ENCODE data around the gene PYCR2. TPM values are rescaled to one million over a fixed set of nuclear protein-coding genes. Genes with fewer than 3 reads are reported as not detected.
"Not testable (repeated sequence)": the region's sequence is repeated elsewhere in the genome, so short reads cannot be mapped to it uniquely, and the experiment has no call there.

The PYCR2 gene
- total RNA-seq, 4 donors from 2014 or later = 31.1 to 46.2 (median 35.5) TPM

DNA sequence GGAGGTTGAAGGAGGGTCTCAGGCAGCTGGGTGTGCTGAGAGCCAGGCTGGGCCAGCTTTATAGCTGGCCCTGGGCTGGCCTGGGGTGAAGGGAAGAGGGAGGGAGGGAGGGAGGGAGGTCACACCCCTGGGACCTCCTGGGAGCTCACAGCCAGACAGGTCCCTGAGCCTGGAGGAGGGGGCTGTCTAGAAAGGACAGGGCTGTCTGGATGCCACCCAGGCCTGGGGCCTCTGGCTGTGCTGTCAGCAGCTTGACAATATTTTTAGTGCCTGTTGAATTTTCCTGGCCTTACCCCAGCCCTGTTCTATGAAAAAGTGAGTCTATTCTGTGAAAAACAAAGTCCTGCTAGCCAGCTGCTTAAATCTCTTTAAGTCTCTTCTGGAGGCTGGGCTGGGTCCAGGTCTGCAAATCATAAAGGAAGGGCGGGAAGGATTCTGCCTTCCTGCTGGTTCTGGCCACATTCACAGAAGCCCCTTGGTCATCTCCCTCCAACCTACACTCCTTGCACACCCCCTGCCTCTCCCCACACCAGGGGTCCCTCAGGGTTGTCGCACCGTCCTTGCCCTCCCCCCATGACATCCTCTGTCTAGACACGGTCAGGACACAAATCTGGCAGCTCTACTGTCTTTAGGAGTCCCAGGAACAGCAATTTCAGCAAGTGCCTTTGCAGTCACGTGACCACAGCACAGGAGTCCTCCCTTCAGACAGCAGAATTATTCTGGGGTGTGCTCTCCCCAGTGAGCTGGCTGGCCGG lies 17.3 kb upstream of the PYCR2 start, which contains the start of gene LEFTY2:
LEFTY2 (minus strand) TSS at position 34 of the 755 bp plus-strand sequence. CDS start 80 bp downstream, outside the sequence.
- Histone ChIP-seq H3K4me1 (peaks cover 0 to 7% (median 2%) of the 10 kb centered on the region in 4 donors), H3K36me3 (no peaks in the 10 kb centered on the region), H3K27me3 (no peaks in the 10 kb centered on the region), H3K9me3 (no peaks in the 10 kb centered on the region), H3K27ac (peak within 1 kb of the TSS in 3 of 4 donors; percentile 7 to 38 (median 9)), H3K4me3 (no peak within 1 kb of the TSS)
- TF ChIP-seq, protein P1, sequence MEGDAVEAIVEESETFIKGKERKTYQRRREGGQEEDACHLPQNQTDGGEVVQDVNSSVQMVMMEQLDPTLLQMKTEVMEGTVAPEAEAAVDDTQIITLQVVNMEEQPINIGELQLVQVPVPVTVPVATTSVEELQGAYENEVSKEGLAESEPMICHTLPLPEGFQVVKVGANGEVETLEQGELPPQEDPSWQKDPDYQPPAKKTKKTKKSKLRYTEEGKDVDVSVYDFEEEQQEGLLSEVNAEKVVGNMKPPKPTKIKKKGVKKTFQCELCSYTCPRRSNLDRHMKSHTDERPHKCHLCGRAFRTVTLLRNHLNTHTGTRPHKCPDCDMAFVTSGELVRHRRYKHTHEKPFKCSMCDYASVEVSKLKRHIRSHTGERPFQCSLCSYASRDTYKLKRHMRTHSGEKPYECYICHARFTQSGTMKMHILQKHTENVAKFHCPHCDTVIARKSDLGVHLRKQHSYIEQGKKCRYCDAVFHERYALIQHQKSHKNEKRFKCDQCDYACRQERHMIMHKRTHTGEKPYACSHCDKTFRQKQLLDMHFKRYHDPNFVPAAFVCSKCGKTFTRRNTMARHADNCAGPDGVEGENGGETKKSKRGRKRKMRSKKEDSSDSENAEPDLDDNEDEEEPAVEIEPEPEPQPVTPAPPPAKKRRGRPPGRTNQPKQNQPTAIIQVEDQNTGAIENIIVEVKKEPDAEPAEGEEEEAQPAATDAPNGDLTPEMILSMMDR (IDR thresholded peaks at IDR 0.05) = no peak
- no peak for TF ChIP-seq POLR2A (IDR thresholded peaks at IDR 0.05)
- DNase-seq = no peak

DNA sequence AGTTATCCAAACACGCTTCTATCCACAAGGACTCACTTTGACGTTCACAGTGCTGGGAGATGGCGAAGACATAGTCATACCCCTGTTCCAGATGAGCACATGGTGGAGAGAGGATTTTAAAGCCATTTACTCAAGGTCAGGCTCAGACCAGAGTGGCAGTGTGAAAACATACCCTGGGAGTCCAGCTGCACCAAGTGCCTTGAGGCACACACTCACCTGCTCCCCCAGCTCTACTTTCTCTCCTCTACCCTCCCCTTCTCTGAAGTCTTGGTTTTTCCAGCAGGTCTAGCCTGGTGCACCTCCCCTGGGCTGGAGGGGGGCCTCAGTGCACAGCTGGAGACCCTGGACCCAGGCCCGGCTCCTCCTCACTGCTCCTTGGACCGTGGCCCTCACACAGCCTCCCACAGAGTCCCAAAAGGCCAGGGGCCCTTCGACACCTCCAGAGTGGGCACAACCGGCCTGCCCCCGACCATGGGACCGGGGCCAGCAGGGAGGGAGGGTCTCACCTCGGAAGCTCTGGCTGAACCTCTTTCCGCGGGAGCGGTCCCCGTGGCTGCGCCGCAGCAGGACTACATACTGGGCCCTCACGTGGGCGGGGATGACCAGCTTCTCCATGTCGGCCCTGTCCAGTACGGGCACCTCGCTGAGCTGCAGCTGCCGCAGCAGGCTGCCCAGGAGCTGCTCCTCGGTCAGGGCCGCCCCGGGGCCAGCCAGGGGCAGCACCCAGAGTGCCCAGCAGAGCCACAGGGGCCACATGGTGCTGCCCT lies 16.5 kb upstream of the PYCR2 start:
- peaks cover 0 to 7% (median 2%) of the 10 kb centered on the region in 4 donors for H3K4me1 ChIP-seq
- TF ChIP-seq, protein P1 (IDR thresholded peaks at IDR 0.05) = no peak
- TF ChIP-seq POLR2A (IDR thresholded peaks at IDR 0.05) = no peak
- peak overlapping the region in 1 of 4 donors; percentile 9 for H3K27ac ChIP-seq
- no peaks in the 10 kb centered on the region for H3K9me3 ChIP-seq
- no peaks in the 10 kb centered on the region for H3K36me3 ChIP-seq
- no peak overlapping the region for H3K4me3 ChIP-seq
- H3K27me3 ChIP-seq = no peaks in the 10 kb centered on the region
- DNase-seq = no peak

DNA sequence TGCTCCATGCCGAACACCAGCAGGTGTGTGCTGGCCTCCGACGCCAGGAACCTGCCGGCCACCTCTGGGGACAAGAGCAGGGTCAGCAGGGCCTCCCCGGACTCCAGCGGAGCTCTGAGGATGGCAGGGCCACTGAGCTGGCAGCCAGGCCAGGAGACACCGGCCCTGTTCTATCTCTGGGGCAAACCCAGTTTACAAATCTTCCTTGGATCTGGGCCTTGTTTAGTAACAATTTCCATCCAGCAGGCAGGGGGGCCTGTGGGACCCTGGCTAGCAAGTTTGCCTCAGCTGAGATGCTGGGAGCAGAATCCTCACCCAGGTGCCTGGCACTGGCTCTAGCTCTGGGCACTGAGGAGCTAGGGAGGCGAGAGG lies 15.9 kb upstream of the PYCR2 start:
- H3K27ac ChIP-seq, H3K9me3 ChIP-seq, H3K36me3 ChIP-seq, H3K27me3 ChIP-seq, H3K4me1 ChIP-seq, DNase-seq, H3K4me3 ChIP-seq: not testable (repeated sequence)

DNA sequence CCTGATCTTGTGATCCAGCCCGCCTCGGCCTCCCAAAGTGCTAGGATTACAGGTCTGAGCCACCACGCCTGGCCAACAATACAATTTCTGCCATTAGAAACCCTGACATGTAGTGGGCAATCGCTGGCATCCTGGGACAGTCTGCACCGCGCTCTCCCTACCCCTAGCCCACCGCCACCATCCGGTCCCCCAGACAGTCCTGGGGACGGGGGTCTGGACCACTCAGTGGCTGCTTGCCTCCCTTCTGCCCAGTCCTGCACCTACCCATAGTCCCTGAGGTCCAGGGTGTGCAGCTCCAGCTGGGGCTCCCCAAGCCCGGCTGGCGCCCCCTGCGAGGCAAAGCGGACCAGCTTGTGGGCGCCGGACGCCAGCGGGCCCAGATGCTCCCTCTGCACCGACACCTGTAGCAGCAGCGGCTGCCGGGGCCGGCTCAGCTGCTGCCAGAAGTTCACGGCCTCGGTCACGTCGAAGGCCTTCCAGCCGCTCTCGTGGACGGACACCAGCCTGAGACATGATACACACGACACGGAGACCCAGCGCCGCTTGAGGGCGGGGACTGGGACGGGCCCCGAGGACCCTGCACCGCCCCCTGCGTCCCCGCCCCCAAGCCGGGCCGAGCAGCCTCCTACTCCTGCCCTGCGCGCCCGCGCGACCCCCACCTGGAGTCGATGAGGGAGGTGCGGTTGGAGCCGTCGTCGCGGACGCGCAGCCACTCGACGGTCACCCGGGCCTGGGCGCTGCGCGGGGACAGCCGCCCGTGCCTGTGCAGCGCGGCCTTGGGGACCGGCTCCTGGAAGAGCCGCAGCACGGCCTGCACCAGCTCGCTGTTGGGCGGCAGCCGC lies 15.3 kb upstream of the PYCR2 start:
- H3K36me3 ChIP-seq, DNase-seq, H3K4me3 ChIP-seq, H3K9me3 ChIP-seq, H3K27me3 ChIP-seq, H3K27ac ChIP-seq, H3K4me1 ChIP-seq: not testable (repeated sequence)

DNA sequence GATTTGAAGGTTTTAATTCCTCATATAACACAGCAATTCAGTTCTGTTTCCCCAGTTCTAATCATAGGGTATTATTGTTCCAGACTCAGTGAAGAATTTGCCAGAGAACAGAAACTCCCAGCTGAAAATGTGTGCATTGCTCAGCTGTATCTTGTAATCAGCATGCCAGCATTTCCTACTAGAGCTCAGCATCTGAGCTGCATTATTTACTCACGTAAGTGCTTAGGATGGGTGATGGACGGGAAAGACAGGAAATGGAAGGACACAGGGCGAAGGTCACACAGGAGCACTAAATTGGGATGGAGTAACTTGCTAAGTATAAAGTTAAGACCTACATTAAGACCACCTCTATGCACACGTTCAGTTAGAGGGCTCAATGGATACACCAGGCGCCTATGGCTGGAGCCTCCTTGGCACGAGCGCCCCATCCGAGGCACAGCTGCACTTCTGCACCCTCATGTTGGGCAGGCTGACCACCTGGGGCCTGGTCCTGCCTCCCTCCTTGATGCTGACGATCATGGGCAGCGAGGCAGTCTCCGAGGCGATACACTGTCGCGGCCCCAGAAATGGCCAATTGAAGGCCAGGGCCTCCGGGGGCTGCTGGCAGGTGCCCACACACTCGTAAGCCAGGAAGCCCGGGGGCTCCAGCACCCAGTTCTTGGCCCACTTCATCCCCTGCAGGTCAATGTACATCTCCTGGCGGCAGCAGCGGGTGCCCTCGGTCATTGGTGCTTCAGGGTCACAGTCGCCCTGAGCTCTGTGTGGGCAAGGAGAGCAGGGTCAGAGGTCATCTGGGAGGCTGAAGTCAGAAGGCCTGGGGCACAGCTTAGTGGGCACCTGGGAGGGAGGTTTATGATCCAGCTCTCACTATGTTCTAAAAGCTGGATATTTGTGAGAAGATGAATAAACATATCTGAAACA lies 13.3 kb upstream of the PYCR2 start:
- TF ChIP-seq POLR2A (IDR thresholded peaks at IDR 0.05) = no peak
- TF ChIP-seq, protein P1 (IDR thresholded peaks at IDR 0.05) = no peak

DNA sequence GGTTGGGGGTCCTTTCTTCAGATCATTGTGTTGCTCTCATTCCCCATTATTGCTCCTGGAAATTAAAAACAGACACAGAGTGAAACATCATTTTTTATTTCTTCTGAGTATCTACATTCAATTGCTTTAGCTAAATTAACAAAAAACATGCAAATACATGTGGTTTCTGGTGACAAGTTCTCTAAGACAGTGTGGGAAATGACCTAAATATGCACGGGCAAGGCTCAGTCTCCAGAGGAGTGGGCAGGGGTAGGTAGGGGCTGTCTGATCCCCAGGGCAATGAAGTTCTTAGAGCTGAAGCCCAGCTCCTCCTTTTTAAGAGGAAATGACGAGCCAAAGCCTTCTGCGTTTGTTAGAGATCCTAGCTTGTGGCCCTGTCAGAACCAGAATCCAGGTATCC lies 12.5 kb upstream of the PYCR2 start:
- no peaks in the 10 kb centered on the region for H3K36me3 ChIP-seq
- TF ChIP-seq, protein P1 (IDR thresholded peaks at IDR 0.05) = no peak
- no peak for TF ChIP-seq POLR2A (IDR thresholded peaks at IDR 0.05)
- H3K27me3 ChIP-seq = no peaks in the 10 kb centered on the region
- no peak for DNase-seq
- H3K4me3 ChIP-seq = no peak overlapping the region
- H3K9me3 ChIP-seq = no peaks in the 10 kb centered on the region
- no peak overlapping the region for H3K27ac ChIP-seq
- peaks cover 0 to 7% (median 0%) of the 10 kb centered on the region in 4 donors for H3K4me1 ChIP-seq

More for the DNA sequence above, 13.3 kb upstream of the PYCR2 start:
- Histone ChIP-seq H3K27me3 (no peaks in the 10 kb centered on the region), H3K36me3 (no peaks in the 10 kb centered on the region), H3K4me1 (peaks cover 0 to 7% (median 0%) of the 10 kb centered on the region in 4 donors), H3K9me3 (no peaks in the 10 kb centered on the region), H3K4me3 (no peak overlapping the region), H3K27ac (no peak overlapping the region)
- no peak for DNase-seq

DNA sequence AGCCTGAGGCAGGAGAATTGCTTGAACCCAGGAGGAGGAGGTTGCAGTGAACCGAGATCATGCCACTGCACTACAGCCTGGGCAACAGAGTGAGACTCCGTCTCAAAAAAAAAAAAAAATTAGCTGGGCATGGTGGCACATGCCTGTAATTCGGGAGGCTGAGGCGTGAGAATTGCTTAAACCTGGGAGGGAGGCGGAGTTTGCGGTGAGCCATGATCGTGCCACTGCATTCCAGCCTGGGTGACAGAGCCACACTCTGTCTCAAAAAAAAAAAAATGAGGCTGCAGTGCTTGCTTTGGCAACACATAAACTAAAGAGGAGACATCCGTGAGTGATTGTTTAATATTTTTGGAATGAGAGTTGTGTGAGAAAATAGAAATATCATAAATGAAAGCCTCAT lies 12.0 kb upstream of the PYCR2 start:
- not testable (repeated sequence) for H3K27ac ChIP-seq, H3K36me3 ChIP-seq, H3K9me3 ChIP-seq, DNase-seq, H3K27me3 ChIP-seq, H3K4me1 ChIP-seq, H3K4me3 ChIP-seq

Data from Peyer's patch (tissue), 4 donors.